Fibroblast of skin of right quadriceps (primary cell): ENCODE data around the gene FAM32A.

Experiments
- DNase-seq: peaks from one replicate; pipeline ENCODE4 v3.0.0-alpha.2; 2013

FAM32A gene

GRCh38 chr19:16185123-16185767, at the start of gene FAM32A:
FAM32A (plus strand) TSS chr19:16185410; CDS start chr19:16185443, 33 bp downstream.
- peak; percentile 99 for DNase-seq

- no peak for DNase-seq
Measured at GRCh38 chr19:16135430-16136127, 49.6 kb upstream of the FAM32A start.

DNA sequence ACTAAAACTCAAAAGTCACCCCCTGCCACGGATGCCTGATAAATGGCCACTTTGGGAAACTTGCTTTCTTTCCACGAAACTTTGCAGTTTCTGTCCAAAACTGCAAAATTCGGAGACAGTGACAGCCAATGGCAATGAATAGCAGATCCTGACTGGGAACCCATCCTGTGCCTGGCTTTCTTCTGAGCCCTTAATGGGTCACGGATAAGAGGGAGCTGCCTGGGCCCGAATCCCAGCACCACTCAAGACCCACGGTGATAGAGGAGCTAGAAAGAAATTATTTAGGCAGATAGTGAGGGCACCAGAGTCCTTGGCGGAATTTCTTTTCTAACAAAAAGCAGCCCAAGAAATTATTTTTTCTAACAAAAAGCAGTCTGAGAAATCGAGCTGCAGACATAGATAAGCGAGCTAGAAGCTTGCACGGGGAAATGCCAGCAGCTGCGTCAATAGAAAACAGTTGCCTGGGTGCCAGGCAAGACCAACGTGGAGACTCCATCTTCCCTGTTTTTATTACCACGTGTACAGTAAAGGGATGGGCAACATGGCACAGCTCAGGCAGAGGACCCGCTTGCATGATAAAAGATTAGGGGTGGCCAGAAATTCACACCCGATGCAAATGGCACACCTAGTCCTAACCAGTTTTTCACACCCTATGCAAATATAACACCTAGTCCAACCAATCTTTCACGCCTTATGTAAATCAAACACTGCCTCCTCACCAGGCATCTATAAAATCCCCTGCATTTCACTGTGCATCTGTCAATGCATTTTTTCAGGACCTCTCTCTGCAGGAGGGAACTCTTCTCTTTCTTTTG, 48.8 kb upstream of the FAM32A start:
- no peak for DNase-seq

GRCh38 chr19:16139752-16140151, 45.5 kb upstream of the FAM32A start:
- no peak for DNase-seq

GRCh38 chr19:16141043-16141442, 44.2 kb upstream of the FAM32A start:
- no peak for DNase-seq

DNA sequence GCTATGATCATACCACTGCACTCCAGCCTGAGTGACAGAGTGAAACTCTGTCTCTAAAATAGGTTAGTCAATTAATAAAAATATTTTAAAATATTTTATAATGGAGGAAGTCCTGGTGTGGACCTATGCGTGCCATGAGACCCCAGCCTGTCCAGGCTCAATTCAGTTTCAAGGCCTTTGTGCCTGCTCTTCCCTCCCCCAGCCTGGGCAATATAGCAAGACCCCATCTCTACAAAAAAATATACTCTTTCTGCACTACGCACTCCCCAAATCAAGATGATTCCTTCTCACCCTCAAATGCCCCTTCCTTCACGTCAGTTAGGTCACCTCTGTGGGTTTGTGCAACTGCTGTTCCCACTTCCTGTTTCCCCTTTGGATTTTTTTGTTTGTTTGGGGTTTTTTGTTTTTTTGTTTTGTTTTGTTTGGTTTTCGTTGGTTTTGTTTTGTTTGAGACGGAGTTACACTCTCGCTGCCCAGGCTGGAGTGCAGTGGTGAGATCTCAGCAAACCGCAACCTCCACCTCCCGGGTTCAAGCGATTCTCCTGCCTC, 43.1 kb upstream of the FAM32A start:
- DNase-seq = no peak

GRCh38 chr19:16143399-16144215, 41.6 kb upstream of the FAM32A start, which contains the start of gene HSH2D:
HSH2D (plus strand) TSS chr19:16143685; CDS start chr19:16148751, 5,066 bp downstream.
- no peak for DNase-seq

DNA sequence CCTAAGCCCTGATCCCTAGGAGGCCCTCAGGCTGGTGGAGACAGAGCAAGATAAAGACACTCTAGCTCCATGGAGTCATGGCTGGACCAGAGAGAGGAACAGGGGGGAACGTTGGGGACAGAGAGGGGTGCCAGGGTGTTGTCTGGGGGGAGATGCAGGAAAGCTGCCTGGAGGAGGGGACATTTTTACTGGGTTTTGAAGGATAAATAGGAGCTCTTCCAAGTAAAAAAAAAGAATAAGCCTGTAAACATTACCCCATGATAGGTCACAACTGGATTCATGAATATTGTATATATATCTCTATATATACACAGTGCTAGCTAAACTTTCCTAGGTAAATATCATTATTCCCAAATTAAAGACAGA, 41.0 kb upstream of the FAM32A start:
- DNase-seq = no peak

GRCh38 chr19:16146112-16146511, 39.1 kb upstream of the FAM32A start:
- no peak for DNase-seq

DNA sequence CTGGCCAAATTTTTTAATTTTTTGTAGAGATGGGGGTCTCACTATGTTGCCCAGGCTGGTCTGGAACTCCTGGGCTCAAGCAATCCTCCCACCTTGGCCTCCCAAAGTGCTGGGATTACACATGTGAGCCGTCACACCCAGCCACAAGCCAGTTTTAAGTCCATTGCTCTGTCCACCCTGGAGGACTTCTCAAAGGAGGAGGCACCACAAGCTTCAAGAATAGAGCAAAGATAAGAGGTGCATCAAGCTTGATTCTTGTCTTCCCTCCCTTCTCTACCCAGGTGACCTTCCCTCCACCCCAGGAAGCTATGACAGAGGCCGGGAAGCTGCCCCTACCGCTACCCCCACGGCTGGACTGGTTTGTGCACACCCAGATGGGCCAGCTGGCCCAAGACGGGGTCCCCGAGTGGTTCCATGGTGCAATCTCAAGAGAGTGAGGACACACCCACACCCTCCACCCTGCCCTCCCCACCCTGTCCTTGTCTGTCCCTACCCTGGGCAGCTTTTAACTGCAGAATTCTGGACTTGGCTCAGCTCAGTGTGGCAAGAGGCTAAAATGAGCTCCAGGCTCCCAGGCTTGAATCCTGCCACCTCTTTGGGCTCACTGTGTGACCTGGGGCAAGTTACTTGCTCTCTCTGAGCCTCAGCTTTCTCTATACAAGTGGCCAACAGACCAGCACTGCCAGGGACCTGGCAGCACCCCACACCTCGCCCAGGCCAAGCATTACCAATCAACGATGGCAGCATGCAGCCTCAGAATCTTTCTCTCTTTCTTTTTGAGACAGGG, 36.6 kb upstream of the FAM32A start:
- no peak for DNase-seq

DNA sequence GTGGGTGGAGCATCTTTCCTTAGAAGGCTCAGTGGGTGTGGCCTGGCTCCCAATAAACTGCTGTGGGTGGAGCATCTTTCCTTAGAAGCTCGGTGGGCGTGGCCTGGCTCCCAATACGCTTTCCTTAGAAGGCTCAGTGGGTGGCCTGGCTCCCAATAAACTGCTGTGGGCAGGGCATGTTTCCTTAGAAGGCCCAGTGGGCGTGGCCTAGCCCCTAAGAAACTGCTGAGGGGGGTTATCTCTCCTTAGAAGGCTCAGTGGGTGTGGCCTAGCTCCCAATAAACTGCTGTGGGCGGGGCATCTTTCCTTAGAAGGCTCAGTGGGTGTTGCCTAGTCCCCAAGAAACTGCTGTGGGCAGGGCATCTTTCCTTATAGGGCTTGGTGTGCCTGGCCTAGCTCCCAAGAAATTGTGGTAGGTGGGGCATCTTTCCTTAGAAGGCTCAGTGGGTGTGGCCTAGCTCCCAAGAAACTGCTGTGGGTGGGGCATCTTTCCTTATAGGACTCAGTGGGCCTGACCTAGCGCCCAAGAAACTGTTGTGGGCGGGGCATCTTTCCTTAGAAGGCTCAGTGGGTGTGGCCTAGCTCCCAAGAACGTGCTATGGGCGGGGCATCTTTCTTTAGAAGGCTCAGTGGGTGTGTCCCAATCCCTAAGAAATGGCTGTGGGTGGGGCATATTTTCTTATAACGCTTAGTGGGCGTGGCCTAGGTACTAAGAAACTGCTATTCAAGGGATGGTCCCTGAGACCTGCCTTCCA, 31.5 kb upstream of the FAM32A start:
- DNase-seq = no peak

DNA sequence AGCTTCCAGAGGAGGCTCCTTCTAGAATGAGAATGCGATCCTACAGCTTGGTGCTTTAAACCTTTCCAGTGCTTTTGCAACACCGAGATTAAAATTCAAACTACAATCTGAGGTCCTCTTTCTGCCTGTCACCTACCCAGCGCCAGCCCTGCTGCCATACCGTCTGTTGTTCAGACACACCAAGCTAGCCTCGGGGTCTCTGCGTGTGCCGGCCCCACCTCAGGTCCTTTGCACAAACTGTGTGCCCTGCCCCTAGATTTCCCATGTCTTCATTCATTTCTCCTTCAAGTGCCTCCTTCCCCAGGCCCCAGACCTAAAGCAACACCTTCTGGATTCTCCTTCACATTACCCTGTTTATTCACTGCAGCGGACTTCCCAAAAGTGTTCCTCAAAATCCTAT, 30.7 kb upstream of the FAM32A start:
- no peak for DNase-seq

DNA sequence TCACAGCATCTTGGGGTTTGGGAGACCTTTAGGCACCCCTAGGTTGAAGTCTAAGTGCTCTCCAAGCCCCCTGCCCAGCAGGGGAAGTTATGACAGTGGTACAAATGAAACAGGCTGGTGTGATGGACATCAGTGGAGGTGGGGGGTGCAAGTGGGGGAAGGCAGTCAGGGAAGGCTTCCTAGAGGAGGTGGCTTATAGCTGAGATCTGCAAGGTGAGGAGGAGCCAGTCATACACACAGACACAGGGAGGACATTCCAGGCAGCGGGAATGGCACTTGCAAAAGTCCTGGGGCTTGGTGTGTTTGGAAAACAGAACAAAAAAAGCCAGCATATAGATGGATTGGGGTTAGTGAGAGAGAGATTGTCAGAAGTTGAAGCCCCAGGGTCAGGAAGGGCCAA, 30.1 kb upstream of the FAM32A start:
- no peak for DNase-seq

DNA sequence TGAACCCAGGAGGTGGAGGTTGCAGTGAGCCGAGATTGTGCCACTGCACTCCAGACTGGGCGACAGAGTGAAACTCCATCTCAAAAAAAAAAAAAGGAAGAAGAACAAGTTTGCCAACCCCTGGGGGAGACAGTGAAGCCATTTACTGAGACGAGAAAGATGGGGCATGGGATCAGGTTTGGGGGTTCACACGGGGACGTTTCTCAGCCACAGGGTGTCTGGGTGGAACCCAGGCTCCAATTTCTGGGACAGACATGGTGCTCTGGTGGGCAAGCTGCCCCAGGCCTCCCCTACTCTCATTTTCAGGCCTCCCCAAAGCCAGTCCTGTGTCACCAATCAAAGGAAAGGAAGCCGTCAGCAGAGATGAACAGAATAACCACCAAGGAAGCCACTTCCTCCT, 28.3 kb upstream of the FAM32A start:
- DNase-seq = no peak

DNA sequence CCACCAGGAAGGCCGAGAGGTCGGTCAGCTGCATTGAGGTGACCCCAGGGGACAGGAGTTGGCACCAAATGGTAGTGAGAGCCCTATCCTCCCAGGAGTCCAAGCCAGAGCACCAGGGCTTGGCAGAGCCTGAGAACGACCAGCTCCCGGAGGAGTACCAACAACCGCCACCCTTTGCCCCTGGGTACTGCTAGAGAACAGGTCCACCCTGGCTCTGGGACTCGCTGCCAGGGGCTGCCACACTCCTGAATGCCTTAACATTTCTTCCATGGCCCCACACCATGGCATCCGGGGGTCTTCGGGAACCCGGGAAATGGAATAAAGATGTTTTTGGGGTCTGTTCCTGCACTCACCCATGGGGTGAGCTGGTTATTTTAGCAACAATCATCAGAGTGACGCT, 27.6 kb upstream of the FAM32A start:
- DNase-seq = no peak

DNA sequence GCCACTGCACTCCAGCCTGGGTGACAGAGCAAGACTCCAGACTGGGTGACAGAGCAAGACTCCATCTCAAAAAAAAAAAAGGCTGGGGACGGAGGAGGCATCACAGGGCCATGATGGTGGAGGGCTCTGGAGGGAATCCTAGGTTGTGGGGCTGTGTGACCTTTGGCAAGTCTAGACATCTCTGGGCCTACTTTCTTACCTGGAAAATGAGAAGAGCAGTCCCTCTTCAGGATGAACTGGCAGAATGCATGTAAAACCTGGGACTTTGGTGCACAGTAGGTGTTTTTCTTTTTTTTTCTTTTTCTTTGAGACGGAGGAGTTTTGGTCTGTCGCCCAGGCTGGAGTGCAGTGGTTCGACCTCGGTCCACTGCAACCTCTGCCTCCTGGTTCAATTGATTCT, 25.6 kb upstream of the FAM32A start:
- no peak for DNase-seq

DNA sequence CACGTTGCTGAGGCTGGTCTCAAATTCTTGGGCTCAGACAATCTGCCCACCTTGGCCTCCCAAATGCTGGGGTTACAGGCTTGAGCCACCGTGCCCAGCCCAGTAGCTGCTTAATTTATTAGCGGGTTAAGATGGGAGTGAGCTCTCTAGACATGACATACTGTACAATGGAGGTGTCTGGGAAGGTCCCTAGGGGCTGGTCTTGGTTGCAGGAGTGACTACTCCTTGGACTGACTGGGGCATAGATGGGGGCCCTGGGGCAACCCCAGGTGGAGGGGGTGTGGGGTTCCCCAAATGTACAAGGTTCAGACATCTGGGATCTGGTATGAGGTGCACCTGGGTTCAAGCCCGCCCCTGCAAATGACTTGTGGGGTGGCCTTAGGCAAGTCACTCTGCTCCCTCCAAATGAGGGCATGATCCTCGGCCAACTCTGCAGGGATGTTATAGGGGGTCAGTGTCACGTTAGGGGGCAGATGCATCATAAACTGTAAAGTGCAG, 24.7 kb upstream of the FAM32A start:
- DNase-seq = no peak

DNA sequence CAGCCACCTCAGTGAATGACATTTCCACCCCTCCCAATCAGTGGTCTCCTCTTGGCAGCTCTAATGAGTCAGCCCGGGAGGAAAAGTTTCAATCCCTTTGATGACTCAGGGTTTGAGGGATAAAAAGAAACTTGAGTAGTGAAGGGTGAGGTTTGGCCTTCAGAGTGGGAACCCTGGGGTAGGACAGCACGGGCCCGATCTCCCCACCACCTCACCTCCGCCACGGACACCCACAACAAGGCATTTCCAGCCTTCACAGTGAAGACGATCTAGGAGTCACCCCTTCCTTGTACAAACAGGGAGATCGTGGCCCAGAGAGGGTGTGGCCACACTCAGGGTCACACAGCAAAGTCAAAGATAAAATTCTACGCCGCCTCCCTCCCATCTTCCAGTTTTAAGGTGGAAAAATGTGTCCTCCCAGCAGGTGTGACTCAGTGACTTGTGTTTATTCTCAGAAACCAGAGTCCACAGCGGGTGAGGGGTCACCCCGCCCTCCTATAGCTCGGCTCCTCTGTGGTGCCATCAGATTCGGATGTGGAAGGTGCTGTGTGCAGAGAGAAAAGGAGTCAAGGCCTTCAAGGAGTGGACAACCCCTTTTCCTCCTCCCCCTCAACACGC, 24.2 kb upstream of the FAM32A start:
- DNase-seq = peak; percentile 77

DNA sequence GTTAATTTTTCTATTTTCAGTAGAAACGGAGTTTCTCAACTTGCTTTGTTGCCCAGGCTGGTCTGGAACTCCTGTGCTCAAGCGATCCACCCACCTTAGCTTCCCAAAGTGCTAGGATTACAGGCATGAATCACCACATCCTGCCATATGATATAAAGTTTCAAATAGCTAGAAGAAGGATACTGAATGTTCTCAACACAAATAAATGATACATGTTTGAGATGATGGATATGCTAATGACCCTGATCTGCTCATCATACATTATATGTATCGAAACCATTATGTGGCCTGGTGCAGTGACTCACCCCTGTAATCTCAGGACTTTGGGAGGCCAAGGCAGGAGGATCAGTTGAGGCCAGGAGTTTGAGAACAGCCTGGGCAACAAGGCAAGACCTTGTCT, 23.4 kb upstream of the FAM32A start:
- peak; percentile 73 for DNase-seq

GRCh38 chr19:16164222-16164890, 20.9 kb upstream of the FAM32A start:
- no peak for DNase-seq
